Stimulated activated CD4-positive, alpha-beta T cell treated with anti-CD3 and anti-CD28 coated beads, Interleukin-15, amount 100 ng/mL, for 1 hour (primary cell): ENCODE results near the gene FMN2.

Experiments used
- DNase-seq, 2 donors: peaks; one replicate each; pipeline ENCODE4 v3.0.0-alpha.2; 2020; ENCODE audit warnings: low read depth in 1 of 2, low spot score in 1 of 2

FMN2 gene

GRCh38 chr1:240091614-240092300 lies at the start of gene FMN2:
TSS of gene FMN2 (plus strand) at chr1:240091883. CDS start at chr1:240092110, 227 bp downstream.
- no peak for DNase-seq

DNA sequence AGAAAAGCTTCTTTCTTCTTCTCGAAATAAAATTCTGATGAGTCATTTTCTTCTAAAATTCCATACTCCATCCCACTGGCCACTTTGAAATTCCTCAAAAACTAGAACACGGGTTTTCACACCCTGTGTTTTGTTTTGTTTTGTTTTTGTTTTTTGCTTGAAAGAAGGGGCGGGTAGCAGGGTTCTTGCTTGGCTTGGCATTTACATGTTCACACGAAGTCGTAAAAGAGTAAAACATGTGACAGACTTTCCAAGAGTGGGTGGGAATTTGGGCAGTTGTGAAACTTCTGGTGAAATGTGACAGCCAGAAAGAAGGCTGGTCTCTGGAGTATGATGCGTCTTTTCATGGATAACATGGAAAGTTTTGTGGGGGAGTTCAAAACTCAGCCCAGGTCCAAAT lies 47.1 kb upstream of the FMN2 start:
- DNase-seq, result no peak

- no peak for DNase-seq
These were observed 45.7 kb upstream of the FMN2 start for GRCh38 chr1:240046000-240046399.

- DNase-seq, result no peak
These were observed 37.5 kb upstream of the FMN2 start for GRCh38 chr1:240054109-240054701.

- DNase-seq, result no peak
These were observed 35.7 kb upstream of the FMN2 start for GRCh38 chr1:240055936-240056335.

DNA sequence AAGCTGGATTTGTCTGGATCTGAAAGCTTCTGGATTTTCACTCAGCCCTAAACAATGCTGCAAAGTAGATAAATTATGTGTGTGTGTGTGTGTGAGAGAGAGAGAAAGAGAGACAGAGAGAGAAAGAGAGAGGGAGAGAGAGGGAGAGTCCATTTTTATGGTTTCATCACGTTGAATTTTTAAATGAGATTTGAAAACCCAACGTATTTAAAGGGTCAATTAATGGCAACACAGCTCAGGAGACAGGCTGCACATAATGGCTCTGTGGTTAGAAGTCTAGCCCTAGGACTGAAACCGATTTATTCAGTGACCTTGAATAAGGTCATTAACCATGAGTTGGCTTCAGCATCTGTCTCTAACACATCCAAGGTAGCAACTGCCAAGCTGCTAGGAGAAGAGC lies 35.3 kb upstream of the FMN2 start:
- DNase-seq, result no peak

- no peak for DNase-seq
These were observed 33.6 kb upstream of the FMN2 start for GRCh38 chr1:240058049-240058448.

DNA sequence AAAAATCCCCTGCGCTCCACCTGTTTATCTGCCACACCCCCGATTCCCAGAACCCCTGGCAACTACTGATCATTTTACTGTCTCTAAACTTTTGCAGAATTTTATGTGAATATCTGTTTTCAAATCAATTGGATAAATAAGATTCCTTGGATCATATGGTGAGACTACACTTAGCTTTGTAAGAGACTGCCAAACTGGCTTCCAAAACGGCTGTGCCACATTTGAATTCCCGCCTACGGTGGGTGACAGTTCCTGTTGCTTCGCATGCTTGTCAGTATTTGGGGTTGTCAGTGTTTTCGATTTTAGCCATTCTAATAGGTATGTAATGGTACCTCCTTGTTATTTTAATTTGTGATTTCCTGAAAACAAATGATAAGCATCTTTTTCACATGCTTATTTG lies 22.7 kb upstream of the FMN2 start:
- DNase-seq, result no peak

DNA sequence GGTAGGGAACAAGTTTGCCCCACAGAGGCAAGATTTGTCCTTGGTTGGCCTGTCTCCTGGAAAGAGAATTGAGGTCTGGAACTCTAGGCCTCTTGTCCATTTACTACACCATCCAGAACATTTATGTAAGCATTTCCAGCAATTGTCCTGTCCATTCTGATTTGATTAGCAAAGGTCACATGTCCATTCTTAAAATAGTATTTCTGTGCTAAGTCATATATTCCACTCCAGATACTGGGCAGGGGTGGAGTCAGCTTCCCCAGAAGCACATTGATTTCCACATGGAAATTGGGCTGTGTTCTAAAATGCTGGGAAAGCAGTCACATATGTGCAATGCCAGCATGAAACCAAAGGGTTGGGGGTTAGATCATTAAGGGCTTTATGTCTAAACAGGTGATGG lies 21.5 kb upstream of the FMN2 start:
- no peak for DNase-seq

DNA sequence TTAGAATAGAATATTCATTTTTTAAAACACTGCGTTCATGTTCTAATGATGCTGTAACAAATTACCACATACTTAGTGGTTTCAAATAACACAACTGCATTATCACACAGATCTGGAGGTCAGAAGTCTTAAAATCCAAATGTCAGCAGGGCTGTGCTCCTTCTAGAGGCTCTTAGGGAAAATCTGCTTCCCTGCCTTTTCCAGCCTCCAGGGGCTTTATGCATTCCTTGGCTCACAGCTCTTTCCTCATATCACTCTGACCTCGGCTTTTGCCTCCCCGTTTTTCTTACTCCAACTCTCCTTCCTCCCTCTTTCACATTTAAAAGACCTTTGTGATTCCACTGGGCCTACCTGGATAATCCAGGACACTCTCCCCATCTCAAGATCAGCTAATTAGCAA lies 18.6 kb upstream of the FMN2 start:
- no peak for DNase-seq

GRCh38 chr1:240074422-240074821 lies 17.3 kb upstream of the FMN2 start:
- no peak for DNase-seq

DNA sequence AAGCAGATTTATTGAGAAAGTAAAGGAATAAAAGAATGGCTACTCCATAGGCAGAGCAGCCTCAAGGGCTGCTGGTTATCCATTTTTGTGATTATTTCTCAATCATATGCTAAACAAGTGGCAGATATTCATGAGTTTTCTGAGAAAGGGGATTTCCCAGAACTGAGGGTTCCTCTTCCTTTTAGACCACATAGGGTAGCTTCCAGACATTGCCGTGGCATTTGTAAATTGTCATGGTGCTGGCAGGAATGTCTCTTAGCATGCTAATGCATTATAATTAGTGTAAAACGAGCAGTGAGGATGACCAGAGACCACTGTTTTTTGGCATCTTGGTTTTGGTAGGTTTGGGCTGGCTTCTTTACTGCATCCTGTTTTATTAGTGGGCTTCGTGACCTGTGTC lies 16.8 kb upstream of the FMN2 start:
- DNase-seq, result no peak

GRCh38 chr1:240084337-240084736 lies 7.3 kb upstream of the FMN2 start:
- DNase-seq, result no peak

GRCh38 chr1:240084749-240085148 lies 6.9 kb upstream of the FMN2 start:
- no peak for DNase-seq

GRCh38 chr1:240086726-240087125 lies 5.0 kb upstream of the FMN2 start:
- no peak for DNase-seq

DNA sequence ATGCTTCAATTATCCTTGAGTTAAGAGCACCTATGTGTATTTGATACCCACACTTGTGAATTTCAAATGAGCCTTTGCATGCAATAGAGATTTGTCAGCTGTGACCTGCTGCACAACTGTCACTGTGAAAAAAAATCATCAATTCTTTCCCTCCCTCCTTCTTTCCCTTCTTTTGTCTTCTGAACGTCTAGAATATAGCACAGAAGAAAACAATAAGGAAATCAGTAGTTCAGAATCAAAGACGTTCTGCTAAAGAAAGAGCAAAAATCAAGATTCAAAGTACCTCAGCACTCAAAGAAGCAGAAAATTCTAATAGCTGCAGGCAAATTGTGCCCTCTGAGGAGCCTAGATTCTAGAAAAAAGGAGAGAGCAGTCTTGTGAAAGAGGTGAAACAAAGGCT lies 1.7 kb upstream of the FMN2 start:
- DNase-seq, result no peak

- no peak for DNase-seq
These were observed 604 bp upstream of the FMN2 start for GRCh38 chr1:240090957-240091600.

DNA sequence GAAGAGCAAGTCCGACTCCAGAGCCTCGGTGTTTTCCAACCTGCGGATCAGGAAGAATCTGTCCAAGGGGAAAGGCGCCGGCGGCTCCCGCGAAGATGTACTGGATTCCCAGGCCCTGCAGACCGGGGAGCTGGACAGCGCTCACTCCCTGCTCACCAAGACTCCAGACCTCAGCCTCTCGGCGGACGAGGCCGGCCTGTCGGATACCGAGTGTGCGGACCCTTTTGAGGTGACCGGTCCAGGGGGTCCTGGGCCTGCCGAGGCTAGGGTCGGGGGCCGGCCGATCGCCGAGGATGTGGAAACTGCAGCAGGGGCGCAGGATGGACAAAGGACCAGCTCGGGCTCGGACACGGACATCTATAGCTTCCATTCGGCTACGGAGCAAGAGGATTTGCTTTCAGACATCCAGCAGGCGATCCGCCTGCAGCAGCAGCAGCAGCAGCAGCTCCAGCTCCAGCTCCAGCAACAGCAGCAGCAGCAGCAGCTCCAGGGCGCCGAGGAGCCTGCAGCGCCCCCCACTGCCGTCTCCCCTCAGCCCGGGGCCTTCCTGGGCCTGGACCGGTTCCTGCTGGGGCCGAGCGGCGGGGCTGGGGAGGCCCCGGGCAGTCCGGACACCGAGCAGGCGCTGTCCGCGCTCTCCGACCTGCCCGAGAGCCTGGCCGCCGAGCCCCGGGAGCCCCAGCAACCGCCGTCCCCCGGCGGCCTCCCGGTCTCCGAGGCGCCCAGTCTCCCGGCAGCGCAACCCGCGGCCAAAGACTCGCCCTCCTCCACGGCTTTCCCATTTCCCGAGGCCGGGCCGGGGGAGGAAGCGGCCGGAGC lies 827 bp downstream of the FMN2 start:
- no peak for DNase-seq

- no peak for DNase-seq
These were observed 1.7 kb downstream of the FMN2 start for GRCh38 chr1:240093120-240093961.

DNA sequence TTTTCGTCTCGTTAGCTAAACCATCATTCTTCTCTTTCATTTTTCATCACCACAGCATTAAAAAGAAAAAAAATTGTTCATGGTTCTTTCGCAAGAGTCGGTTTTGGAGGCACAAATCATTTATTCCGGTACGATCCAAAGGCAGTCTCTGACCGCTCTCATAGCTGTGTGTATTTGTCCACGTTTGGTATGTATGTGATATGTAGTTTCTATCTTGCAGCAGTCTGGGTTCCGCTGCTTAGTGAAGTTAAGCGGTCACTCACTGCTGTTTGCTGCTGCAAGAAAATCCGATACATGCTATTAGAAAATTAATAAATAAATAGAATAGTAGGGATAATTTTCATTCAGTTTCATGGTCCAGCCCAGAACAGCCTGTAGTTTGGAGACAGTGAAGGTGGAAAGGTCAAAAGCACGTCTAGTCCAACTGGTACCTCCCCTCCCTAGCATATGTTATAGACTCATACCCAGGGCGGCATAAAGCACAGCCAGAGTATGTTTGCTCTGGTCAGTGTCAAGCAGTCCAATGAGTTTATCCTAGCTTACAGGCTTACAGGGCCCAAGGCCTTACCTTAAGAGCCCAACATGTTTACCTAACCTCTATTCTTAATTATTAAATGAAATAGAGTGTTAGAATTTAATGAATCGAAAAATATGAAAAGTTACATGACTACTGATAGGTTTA lies 2.5 kb downstream of the FMN2 start:
- DNase-seq, result no peak
